Measurements from ENCODE around the gene TBC1D4.
"Not testable (repeated sequence)": the region's sequence is repeated elsewhere in the genome, so short reads cannot be mapped to it uniquely, and the experiment has no call there.

TBC1D4 gene

GRCh38 chr13:75263741-75264407, 218.1 kb downstream of the TBC1D4 start:
- DNase-seq, result no peak

- DNase-seq, result peak; percentile 56
Measured at GRCh38 chr13:75258159-75258782, 223.7 kb downstream of the TBC1D4 start.

- peak; percentile 9 for DNase-seq
Measured at GRCh38 chr13:75256922-75257321, 225.0 kb downstream of the TBC1D4 start.

GRCh38 chr13:75255653-75256052, 226.3 kb downstream of the TBC1D4 start:
- no peak for DNase-seq

GRCh38 chr13:75255147-75255546, 226.8 kb downstream of the TBC1D4 start:
- no peak for DNase-seq

GRCh38 chr13:75251188-75251587, 230.8 kb downstream of the TBC1D4 start:
- no peak for DNase-seq

GRCh38 chr13:75250526-75251178, 231.3 kb downstream of the TBC1D4 start:
- no peak for DNase-seq

- DNase-seq, result not testable (repeated sequence)
Measured at GRCh38 chr13:75245578-75245977, 236.4 kb downstream of the TBC1D4 start.

- DNase-seq, result not testable (repeated sequence)
Measured at GRCh38 chr13:75240240-75240639, 241.7 kb downstream of the TBC1D4 start.

- no peak for DNase-seq
Measured at GRCh38 chr13:75236774-75237173, 245.2 kb downstream of the TBC1D4 start.

All from hematopoietic multipotent progenitor cell treated with erythropoietin and hydrocortisone succinate and interleukin-3 and kit ligand, for 8 days (in vitro differentiated cells).